GM23338 (cell line): Measurements from ENCODE around the gene ARMC9. TPM values are rescaled to one million over a fixed set of nuclear protein-coding genes. Genes with fewer than 3 reads are reported as not detected.

Experiments
- ATAC-seq: fragments of 200-7000 bp; cut with Tn5 transposase; 3 replicates; pipeline ENCODE4 v1.9.1; 2020
- DNase-seq: peaks from one replicate; pipeline ENCODE4 v3.0.0-alpha.2; 2015; ENCODE audit warnings: low spot score
- H2AFZ ChIP-seq: fragments of 200-600 bp; sonication (generic); 2 replicates; pipeline ENCODE4 v1.8.0; 2016; ENCODE audit warnings: antibody characterized with exemption, mild to moderate bottlenecking, moderate library complexity
- H3F3A ChIP-seq: fragments of 200-600 bp; sonication (generic); replicated peaks from 2 replicates; pipeline ENCODE4 v1.8.0; 2017; ENCODE audit warnings: antibody characterized with exemption, mixed run types, low read depth
- H3K27ac ChIP-seq: fragments of 200-600 bp; sonication (generic); 2 replicates; pipeline ENCODE4 v1.6.1; 2016; ENCODE audit warnings: low read depth
- H3K27me3 ChIP-seq: fragments of 200-600 bp; sonication (generic); 2 replicates; pipeline ENCODE4 v1.8.0; 2016; ENCODE audit warnings: mild to moderate bottlenecking, mixed run types, moderate library complexity; ENCODE audit not compliant: insufficient read depth
- H3K36me3 ChIP-seq: fragments of 200-600 bp; sonication (generic); 2 replicates; pipeline ENCODE4 v1.8.0; 2016; ENCODE audit warnings: mild to moderate bottlenecking; ENCODE audit not compliant: insufficient read depth
- H3K4me1 ChIP-seq: fragments of 200-600 bp; sonication (generic); 2 replicates; pipeline ENCODE4 v1.8.0; 2016; ENCODE audit warnings: mild to moderate bottlenecking, moderate library complexity; ENCODE audit not compliant: insufficient read depth
- H3K4me2 ChIP-seq: fragments of 200-600 bp; sonication (generic); 2 replicates; pipeline ENCODE4 v1.7.1; 2017; ENCODE audit warnings: mixed run types
- H3K4me3 ChIP-seq: fragments of 200-600 bp; sonication (generic); 2 replicates; pipeline ENCODE4 v1.6.1; 2016; ENCODE audit warnings: mixed run types
- H3K79me2 ChIP-seq: fragments of 200-600 bp; sonication (generic); replicated peaks from 2 replicates; pipeline ENCODE4 v1.8.0; 2017; ENCODE audit warnings: mild to moderate bottlenecking; ENCODE audit not compliant: insufficient read depth
- H3K9me2 ChIP-seq: fragments of 200-600 bp; sonication (generic); 2 replicates; pipeline ENCODE4 v1.8.0; 2017; ENCODE audit not compliant: insufficient read depth
- H4K20me1 ChIP-seq: fragments of 200-600 bp; sonication (generic); replicated peaks from 2 replicates; pipeline ENCODE4 v1.8.0; 2017; ENCODE audit warnings: mild to moderate bottlenecking; ENCODE audit not compliant: insufficient read depth
- H3K27ac Mint-ChIP-seq: 2 replicates; pipeline ENCODE4 v1.8.0; 2020; ENCODE audit warnings: inconsistent platforms, mild to moderate bottlenecking, moderate library complexity, mixed read lengths
- H3K27me3 Mint-ChIP-seq: 3 replicates; pipeline ENCODE4 v1.8.0; 2022; ENCODE audit warnings: low read depth, mild to moderate bottlenecking, moderate library complexity, mixed read lengths, inconsistent platforms; ENCODE audit not compliant: insufficient read depth, poor library complexity
- H3K36me3 Mint-ChIP-seq: 3 replicates; pipeline ENCODE4 v1.8.0; 2021; ENCODE audit warnings: low read depth, mild to moderate bottlenecking, inconsistent platforms, moderate library complexity, mixed read lengths
- H3K4me1 Mint-ChIP-seq: 3 replicates; pipeline ENCODE4 v1.8.0; 2020; ENCODE audit warnings: mild to moderate bottlenecking, inconsistent platforms, mixed read lengths
- H3K4me3 Mint-ChIP-seq: 3 replicates; pipeline ENCODE4 v1.8.0; 2021; ENCODE audit warnings: moderate library complexity, mild to moderate bottlenecking, inconsistent platforms, mixed read lengths
- H3K9me3 Mint-ChIP-seq: 3 replicates; pipeline ENCODE4 v1.8.0; 2020; ENCODE audit warnings: moderate library complexity, mild to moderate bottlenecking, inconsistent platforms, mixed read lengths
- EZH2phosphoT487 ChIP-seq: fragments of 200-600 bp; sonication (generic); IDR thresholded peaks from one replicate; pipeline ENCODE4 v1.8.1; 2018; ENCODE audit warnings: antibody characterized with exemption; ENCODE audit not compliant: unreplicated experiment
- JUNB ChIP-seq: IDR thresholded peaks from one replicate; pipeline ENCODE4 v1.6.1; 2016; ENCODE audit warnings: antibody characterized with exemption; ENCODE audit not compliant: unreplicated experiment
- REST ChIP-seq: IDR thresholded peaks from one replicate; pipeline ENCODE4 v1.6.1; 2018; ENCODE audit warnings: antibody characterized with exemption; ENCODE audit not compliant: unreplicated experiment
- STAT1 ChIP-seq: IDR thresholded peaks from one replicate; pipeline ENCODE4 v1.6.1; 2016; ENCODE audit warnings: antibody characterized with exemption; ENCODE audit not compliant: unreplicated experiment
- ZNF114 ChIP-seq: fragments of 250-450 bp; sonication (Bioruptor Pico); IDR thresholded peaks from 2 replicates; pipeline ENCODE4 v1.5.0; 2020; ENCODE audit warnings: mild to moderate bottlenecking, moderate library complexity
- ZNF331 ChIP-seq: fragments of 250-450 bp; sonication (Bioruptor Pico); IDR thresholded peaks from 2 replicates; pipeline ENCODE4 v1.5.0; 2020; ENCODE audit warnings: low read depth, mild to moderate bottlenecking, moderate library complexity
- ZNF462 ChIP-seq: fragments of 250-450 bp; sonication (Bioruptor Pico); IDR thresholded peaks from 2 replicates; pipeline ENCODE4 v1.5.0; 2020; ENCODE audit warnings: mild to moderate bottlenecking, moderate library complexity
- polyA plus RNA-seq: library from polyadenylated mRNA; unstranded; fragments of >200 nt; fragmentation: Nextera tagmentation; extraction: Ambion mirVana; gene quantifications from 2 replicates; pipeline ENCODE4 v1.2.1, GENCODE V29; 2016
- total RNA-seq: library from RNA; depleted of rRNA; stranded (reverse); fragments of >200 nt; shearing (Covaris generic); gene quantifications from 2 replicates; pipeline ENCODE4 v1.2.3, GENCODE V29; 2014
- TF ChIP-seq, protein P1 (sequence below), 2 experiments: fragments of 200-600 bp in 1 of 2; sonication (generic) in 1 of 2; conservative IDR thresholded peaks; 2 replicates each; pipeline versions ENCODE4 v1.5.1 to v1.6.1; 2016 to 2017; ENCODE audit warnings: antibody characterized with exemption in 2 of 2, low read depth in 2 of 2, mild to moderate bottlenecking in 2 of 2, moderate library complexity in 1 of 2

Gene ARMC9
- total and polyA plus RNA-seq, 2 experiments from 2014 or later, result 29.2 to 56.0 TPM

- no peak for TF ChIP-seq ZNF462 (CRISPR knock-in tag)
Observed at GRCh38 chr2:231421051-231421580, 222.7 kb downstream of the ARMC9 start (continued).

- no peaks in the 10 kb centered on the region for H3K27me3 ChIP-seq
- H3K4me2 ChIP-seq, result no peak overlapping the region
- H3K36me3 Mint-ChIP-seq, result peaks cover 3% of the 10 kb centered on the region; the same call in 1 of the 3 replicates
- peaks cover 9% of the 10 kb centered on the region for H3K27me3 Mint-ChIP-seq
- peaks cover 13% of the 10 kb centered on the region; the same call in 2 of the 3 replicates for H3K4me1 Mint-ChIP-seq
- H3F3A ChIP-seq, result 0 out of 2 replicates have a peak, but pooled peaks cover 6% of the 10 kb centered on the region
- H3K27ac Mint-ChIP-seq, result no peak overlapping the region
- 0 out of 2 replicates have a peak, but pooled peaks cover 5% of the 10 kb centered on the region for H3K9me2 ChIP-seq
- TF ChIP-seq ZNF331 (CRISPR knock-in tag), result no peak
- TF ChIP-seq, protein P1, sequence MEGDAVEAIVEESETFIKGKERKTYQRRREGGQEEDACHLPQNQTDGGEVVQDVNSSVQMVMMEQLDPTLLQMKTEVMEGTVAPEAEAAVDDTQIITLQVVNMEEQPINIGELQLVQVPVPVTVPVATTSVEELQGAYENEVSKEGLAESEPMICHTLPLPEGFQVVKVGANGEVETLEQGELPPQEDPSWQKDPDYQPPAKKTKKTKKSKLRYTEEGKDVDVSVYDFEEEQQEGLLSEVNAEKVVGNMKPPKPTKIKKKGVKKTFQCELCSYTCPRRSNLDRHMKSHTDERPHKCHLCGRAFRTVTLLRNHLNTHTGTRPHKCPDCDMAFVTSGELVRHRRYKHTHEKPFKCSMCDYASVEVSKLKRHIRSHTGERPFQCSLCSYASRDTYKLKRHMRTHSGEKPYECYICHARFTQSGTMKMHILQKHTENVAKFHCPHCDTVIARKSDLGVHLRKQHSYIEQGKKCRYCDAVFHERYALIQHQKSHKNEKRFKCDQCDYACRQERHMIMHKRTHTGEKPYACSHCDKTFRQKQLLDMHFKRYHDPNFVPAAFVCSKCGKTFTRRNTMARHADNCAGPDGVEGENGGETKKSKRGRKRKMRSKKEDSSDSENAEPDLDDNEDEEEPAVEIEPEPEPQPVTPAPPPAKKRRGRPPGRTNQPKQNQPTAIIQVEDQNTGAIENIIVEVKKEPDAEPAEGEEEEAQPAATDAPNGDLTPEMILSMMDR (conservative IDR thresholded peaks at IDR 0.05; ENCODE audit: low read depth in 2 of 2), result no peak
- TF ChIP-seq JUNB, result no peak
- TF ChIP-seq REST, result no peak
- TF ChIP-seq STAT1, result no peak
- TF ChIP-seq EZH2phosphoT487, result no peak
- no peak for TF ChIP-seq ZNF114
- H2AFZ ChIP-seq, result no peak overlapping the region
- H3K4me1 ChIP-seq, result no peaks in the 10 kb centered on the region
- H3K27ac ChIP-seq, result no peak overlapping the region
- H3K4me3 Mint-ChIP-seq, result no peak overlapping the region
- H4K20me1 ChIP-seq, result no peaks in the 10 kb centered on the region
- H3K79me2 ChIP-seq, result no peaks in the 10 kb centered on the region
- H3K36me3 ChIP-seq, result no peaks in the 10 kb centered on the region
- no peak for ATAC-seq
- no peak overlapping the region for H3K4me3 ChIP-seq
- no peak for DNase-seq
- no peaks in the 10 kb centered on the region for H3K9me3 Mint-ChIP-seq
Observed at GRCh38 chr2:231422056-231422455, 223.6 kb downstream of the ARMC9 start.
